Stimulated activated CD8-positive, alpha-beta memory T cell treated with anti-CD3 and anti-CD28 coated beads, Interleukin-15, amount 100 ng/mL, for 4 hours (primary cell): ENCODE measurements around the gene PLCE1.
"Not testable (repeated sequence)": the region's sequence is repeated elsewhere in the genome, so short reads cannot be mapped to it uniquely, and the experiment has no call there.

Experiments used
- DNase-seq, 2 donors: peaks; one replicate each; pipeline ENCODE4 v3.0.0-alpha.2; 2020; ENCODE audit warnings: low read depth in 2 of 2

PLCE1 gene

DNA sequence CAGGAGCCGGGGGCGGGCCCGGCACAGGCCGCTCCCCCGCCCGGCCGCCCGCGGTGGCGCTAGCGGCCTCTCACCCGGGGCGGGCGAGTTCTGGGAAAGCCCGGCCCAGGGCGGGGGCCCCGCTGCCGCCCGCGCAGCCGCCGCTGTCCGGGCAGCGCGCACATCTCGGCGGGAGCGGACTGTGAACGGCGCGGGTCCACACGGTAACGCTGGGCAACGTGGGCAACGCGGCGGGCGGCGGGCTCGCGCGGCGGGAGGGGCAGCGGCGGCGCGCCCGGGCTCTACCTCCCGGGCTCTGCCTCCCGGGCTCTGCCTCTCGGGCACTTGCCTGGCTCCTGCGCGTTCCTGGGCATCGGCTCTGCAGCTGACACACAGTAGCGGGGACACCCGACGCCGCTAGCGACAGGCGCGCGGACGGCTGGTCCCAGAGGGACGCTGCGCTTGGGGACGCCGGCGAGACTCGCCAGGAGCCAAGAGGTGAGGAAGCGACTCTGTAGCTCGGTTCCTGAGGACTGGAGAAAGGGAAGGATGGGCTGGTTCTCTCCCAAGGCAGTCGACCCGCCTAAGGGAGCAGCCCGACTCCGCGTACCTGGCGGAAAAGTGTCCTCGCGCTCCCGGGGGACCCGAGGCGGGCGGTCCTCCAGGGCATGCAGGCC, at the start of gene PLCE1:
Gene PLCE1 (plus strand): TSS at position 150 of the 656 bp plus-strand sequence. CDS start 37,116 bp downstream, outside the sequence.
- DNase-seq, result no peak

DNA sequence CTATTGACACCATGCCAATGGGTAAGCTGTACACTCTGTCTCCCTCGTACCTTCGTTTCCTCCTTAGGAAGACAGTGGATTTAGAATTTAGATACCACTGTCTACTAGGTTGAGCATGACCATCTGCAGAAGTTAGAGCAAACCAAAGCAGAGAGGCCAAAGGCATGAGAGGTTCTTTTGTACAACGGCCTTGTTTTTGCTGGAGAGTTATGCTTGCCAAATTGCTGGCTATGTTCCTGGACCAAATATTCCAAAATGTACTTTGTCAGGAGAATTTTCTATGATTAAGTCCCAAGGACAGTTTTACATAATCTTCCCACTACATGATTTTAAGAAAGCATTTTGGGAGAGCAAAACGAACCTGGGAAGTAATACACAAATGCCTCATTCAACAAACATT, 47.9 kb upstream of the PLCE1 start:
- no peak for DNase-seq

DNA sequence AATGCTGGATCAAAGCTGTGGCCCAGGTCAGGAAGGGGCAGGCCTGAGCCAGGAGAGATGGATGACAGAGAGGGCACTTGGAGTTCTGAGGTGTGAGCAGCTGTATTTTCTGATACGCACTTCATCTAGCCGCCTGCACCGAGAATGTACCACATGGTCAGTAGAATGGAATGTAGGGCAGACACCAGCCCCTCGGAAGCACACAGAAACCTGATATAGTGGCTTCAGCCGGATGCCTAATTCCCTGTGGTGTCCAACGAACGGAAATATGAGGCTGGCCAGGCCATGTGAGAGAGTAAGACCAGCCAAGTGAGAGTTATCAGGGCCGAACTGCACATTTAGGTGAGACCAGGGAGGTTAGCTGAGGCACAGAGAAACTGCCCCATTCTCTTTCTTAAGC, 46.7 kb upstream of the PLCE1 start:
- no peak for DNase-seq

DNA sequence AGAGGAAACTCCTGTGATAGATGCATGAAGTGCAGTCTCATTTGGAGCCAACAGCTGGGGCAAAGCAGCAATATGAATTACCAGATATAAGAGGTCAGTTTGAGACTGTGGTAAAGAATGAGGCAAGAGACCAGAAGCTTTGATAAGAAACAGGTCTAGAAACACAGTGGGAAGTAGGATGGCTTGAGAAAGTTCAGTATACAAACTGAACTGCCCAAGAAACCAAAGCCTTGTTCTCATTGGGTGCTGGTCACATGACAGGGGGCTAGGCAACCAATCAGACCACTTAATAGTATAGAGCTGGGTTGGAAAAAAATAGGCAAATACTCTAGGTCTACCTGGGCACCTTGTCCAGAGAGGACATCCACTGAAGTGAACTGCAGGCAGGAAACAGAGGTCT, 46.2 kb upstream of the PLCE1 start:
- DNase-seq, result no peak

DNA sequence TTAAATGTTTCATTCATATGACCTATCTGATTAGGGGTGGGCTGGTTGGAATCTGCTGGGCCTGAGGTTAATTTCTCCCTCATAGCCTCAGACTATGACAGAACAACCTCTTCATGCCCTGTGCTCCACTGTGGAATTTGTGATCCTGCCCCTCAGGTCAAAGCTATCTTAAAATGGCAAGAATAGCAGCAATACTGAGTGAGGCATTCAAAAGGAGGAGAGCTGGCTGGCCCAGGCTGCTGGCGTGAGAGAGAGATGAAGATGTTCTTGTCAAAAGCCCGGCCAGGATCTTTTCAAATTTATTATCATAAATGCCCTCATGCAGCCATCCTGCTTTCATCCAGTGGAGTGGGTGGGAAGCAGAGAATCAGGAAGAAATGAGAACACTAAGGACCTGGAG, 41.8 kb upstream of the PLCE1 start:
- no peak for DNase-seq

DNA sequence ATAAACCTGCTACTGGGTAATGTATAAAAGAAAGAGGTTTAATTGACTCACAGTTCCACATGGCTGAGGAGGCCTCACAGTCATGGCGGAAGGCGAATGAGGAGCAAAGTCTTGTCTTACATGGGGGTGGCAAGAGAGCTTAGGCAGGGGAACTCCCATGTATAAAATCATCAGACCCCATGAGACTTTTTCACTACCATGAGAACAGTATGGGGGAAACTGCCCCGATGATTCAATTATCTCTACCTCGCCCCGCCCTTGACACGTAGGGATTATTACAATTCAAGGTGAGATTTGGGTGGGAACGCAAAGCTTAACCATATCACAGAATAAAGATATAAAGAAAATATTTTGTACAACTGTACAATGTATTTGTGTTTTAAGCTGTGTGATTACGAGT, 39.4 kb upstream of the PLCE1 start:
- no peak for DNase-seq

DNA sequence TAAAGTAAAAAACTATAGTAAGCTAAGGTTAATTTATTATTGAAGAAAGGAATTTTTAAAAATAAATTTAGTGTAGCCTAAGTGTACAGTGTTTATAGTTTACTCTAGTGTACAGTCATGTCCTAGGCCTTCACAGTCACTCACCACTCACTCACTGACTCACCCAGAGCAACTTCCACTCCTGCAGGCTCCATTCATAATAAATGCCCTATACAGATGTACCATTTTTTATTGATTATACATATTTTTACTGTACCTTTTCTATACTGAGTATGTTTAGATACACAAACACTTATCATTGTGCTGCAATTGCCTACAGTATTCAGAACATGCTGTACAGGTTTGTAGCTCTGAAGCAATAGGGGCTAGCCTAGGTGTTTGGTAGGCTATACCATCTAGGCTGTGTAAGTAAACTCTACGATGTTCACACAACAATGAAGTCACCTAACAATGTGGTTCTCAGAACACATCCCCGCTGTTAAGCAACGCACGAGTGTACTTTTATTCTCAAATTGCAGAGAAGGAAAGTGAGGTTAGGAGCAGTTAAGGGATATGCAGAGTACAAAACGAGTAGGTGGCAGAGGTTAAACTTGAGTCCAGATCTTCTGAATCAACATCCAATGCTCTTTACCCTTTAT, 38.9 kb upstream of the PLCE1 start:
- DNase-seq, result no peak

DNA sequence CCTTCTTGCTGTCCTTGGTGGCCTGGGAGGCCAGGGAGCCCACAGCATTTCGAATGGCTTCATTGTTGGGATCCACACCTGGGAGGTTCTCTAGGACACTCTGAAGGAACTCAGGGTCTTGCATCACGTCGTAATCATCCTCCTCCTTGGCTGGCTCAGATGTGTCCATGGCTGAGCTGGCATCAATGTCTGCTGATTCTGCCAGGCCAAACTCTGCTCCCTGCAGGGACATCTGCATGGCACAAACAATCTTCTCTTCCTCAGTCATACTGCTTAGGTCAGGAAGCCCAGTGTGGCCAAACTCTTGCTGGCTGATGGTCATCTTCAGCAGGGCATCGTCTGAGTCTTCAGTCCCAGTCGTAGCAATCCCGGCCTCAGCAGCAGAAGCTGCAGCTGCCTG, 34.9 kb upstream of the PLCE1 start:
- no peak for DNase-seq

DNA sequence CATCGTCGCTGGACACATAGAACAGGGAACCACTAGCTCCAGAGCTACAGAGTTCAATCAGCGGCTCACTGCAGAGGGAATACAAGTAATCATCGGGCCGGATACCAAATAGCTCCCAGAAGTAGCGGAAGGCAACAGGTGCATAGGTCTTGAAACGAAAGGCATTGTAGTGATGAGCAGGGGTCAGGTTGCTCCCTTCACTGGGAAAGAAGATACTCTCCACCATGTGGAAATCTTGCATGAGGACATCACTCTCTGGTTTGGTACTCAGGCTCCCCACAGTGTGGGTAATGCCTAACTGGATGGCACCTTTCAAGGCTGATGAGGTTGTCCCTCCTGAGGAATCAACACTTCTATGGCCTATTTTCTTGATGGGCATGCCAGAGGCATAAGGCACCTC, 32.7 kb upstream of the PLCE1 start:
- DNase-seq, result not testable (repeated sequence)

DNA sequence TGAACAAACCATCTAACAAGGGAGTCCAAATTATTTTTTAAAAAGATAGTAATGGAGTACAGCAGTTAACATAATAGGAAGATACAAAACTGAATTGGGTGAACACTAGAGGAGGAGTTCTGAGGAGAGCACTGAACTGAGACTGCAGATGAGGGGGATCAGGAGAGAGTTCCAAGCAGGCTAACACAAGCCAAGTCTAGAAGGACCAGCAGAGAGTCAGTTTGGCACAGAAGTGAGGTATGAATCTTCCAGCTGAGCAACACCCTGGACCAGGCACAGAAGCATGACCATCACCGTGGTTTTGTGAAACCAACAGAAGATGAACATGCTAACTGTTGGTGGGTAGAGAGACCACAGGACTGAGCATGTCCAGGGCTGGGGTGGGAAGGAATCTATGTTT, 30.8 kb upstream of the PLCE1 start:
- no peak for DNase-seq

DNA sequence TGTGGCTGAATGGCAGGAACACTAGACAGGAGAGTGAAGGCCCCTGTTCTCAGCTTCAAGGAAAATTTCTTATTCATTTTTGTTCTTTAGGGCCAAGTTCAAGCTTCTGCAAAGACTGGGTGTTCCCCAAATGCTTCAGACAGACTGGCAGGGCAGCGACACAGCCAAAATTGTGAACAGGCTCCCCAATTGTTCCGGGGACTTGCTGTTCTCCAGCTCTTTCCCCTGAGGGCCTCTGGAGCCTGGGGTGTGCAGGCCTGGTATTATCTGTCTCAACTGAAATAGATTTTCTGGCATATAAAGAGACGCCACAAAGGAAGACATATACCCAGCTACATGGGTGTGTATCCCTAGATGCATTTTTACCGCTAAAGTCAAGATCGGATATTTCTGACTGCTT, 30.3 kb upstream of the PLCE1 start:
- DNase-seq, result no peak

DNA sequence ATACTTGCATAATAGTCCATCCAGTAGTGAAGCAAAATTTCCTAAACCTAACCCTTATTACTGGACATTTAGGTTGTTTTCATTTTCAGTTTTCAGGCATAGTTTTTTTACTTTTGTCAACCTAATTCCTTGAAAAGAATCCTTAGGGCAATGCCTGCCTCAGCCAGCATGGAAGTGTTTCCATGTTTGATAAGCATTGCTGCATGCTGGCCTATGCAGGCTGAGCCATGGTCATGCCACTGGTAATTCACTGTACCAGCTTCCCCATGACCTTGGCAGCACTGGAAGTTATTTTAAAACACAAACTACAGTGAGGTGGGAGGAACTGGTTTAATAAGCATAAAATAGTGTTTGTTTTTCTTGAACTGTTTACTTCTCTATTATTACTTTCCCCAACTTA, 27.8 kb upstream of the PLCE1 start:
- no peak for DNase-seq

DNA sequence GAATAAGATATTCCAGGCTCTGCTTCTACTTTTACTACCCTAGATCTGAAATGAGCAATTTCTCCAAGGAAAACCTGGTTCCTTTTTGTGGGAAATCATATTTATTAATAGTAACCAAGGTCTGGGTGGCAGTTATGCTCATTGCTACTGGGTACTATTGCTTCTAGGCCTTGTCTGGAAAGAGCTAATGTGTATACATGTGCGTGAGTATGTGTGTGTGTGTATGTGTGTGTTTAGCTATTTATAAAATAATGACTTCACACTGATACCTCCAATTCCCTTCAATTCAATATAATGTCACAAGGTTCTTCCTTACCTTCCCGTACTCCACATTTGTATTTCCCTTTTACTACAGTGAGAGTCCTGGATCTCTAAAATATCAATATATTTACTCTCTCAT, 26.0 kb upstream of the PLCE1 start:
- DNase-seq, result no peak

DNA sequence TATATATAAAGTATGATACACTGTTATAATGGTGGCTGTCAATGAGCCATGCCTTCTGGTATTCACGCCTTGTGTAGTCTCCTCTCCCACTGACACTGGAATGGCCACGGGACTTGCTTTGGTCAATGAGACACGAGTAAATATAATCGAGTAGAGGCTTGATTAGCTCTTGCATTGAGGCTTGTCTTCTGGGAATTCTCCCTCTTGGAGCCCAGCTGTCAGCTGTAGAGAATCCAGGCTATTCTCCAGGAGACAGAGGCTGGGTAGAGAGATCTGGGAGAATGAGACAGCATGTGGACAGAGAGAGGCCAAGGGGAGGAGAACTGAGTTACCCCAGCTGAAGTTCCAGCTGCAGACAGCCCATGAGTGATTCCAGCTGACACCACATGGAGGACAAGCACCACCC, 25.2 kb upstream of the PLCE1 start:
- no peak for DNase-seq

DNA sequence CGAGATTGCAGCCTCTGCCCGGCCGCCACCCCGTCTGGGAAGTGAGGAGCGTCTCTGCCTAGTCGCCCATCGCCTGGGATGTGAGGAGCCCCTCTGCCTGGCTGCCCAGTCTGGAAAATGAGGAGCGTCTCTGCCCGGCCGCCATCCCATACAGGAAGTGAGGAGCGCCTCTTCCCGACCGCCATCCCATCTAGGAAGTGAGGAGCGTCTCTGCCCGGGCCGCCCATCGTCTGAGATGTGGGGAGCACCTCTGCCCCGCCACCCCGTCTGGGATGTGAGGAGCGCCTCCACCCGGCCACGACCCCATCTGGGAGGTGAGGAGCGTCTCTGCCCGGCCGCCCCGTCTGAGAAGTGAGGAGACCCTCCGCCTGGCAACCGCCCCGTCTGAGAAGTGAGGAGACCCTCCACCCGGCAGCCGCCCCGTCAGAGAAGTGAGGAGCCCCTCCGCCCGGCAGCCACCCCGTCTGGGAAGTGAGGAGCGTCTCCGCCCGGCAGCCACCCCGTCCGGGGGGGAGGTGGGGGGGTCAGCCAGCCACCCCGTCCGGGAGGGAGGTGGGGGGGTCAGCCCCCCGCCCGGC, 23.2 kb upstream of the PLCE1 start:
- not testable (repeated sequence) for DNase-seq

DNA sequence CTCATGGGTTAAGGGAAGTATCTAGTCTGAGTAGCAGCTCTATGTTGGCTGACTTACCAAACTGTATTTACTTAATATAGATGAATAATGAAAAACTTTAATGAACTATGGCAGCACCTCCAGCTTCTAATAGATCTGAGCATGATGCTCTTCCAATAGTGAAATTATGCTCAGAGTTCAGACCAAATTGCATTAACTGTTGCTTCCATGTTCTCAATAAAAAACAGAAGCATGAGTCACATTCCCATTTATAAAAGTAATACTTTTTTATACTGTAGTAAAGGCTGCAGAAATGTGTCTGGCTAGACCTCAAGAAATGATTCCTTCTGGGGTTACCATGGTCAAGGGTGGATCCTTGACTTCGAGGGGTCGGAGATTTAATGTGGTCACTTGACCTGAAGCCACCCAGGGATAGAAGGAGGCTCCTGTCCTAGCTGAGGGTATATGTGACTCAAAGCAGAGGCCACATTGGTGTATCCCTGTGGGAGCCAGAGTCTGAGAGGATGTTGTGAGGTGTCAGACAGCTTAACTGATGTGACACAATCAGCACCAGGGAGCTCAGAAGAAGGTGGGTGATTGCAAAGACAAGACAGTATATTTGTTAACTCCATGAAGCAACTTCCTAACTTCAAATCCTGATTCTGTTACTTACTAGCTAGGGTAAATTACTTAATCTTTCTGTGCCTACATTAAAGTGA, 19.8 kb upstream of the PLCE1 start:
- DNase-seq, result no peak

DNA sequence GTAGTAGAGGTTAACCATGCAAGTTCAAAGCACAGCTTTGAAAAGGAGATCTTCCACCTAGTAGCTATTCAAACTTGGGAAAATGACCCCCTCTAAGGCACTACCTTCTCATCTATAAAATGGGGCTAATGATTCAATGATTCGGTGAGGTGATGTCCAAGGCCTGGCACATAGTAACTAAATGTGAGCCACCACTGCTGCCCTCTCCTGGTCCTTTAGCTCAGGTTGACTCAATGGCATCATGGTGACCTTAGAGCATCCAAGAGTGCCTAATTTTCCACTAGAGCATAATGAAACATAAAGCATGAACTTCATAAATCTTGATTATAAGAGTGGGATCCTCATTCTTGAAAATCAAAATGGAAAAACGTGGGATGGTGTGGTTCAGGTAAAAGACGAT, 16.3 kb upstream of the PLCE1 start:
- no peak for DNase-seq

DNA sequence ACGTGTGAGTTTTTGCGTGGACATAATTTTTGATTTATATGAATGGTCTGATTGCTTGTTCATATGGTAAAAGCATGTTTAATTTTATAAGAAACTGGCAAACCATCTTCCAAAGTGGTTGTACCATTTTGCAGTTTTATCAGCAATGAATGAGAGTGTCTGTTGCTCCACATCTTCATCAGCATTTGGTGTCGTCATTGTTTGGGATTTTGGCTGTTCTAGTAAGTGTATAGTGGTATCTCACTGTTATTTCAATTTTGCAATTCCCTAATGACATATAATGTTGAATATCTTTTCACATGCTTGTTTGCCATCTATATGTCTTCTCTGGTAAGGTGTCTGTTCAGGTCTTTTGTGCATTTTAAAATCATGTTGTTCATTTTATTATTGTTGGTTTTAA, 13.2 kb upstream of the PLCE1 start:
- no peak for DNase-seq

DNA sequence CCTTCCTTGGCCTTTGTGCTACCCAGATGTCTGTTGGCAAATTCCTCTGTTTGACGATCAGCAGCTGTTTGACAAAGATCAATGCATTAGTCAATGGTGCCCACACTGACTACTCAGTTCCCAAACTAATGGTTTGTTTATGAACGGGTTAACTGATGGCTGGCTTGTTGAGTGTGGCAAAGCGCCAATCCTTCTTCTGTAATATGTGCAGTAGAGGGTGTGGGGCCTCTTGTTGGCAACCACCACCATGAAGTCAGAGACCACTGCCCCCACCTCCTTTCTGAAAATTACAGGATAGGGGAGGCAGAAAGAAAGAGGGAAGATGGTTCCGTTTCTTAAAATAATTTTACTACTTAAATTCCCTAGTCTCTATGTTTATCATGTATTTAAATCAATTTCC, 2.6 kb upstream of the PLCE1 start:
- DNase-seq, result no peak

DNA sequence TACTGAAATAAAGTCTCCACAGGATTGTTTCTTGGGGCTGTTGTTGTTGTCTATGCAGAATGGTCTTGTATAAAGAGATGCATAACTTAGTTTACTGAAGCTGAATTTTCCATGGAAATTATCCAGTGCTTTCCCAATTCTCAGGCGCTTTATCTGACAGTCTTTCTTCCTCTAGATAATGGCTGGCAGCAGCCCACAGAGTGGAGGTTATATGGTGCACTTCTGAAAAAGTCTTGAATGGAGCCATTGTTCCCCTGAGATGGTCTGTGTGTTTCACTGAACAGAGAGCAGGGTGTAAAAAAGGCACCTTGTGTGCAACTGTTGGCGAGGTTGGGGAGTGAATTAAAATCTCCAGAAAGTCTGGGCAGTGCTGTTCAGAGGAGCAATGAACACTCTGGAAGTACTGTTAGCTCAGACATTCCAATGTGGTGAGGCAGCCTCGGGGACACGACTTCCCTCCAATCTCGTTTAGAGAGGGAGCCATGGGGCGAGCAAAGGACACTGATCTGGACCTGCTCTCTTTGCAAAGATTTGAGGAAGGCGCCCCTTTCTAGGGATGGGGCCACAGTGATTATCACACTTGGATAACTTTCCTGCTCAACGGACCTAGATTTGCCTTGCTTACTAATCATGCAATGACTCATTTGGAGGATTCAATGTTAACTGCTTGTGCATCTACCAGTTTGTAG, 2.0 kb upstream of the PLCE1 start:
- DNase-seq, result no peak

DNA sequence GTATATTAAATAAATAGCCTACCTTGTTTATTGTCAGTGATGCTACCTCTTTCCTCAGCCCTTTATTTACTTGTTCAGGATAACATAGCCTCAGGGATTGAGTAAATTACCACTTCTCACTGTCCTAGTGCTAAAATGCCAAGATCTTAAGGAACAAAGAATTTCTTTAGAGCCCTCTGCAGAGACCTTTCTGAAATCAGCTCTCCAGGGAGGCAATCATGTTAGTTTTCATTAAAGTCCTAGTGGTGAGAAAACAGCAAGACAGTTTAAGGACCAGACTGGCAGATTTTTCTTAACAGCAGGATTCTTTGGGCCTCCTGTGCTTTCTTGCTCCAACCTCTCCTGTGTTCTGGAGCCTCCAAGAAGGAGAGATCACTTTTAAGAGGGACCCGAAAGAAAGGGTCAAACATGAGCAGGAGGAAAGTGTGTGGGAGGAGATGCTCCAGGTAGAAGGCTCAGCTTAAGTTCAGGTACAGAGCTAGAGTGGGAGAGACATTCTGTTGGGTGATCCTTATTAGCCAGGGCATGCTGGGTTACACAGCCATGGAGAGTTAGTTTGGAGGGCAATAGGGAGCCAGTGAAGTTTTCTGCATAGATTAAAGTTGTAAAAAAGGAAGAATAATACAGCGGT, 1.2 kb upstream of the PLCE1 start:
- DNase-seq, result no peak

DNA sequence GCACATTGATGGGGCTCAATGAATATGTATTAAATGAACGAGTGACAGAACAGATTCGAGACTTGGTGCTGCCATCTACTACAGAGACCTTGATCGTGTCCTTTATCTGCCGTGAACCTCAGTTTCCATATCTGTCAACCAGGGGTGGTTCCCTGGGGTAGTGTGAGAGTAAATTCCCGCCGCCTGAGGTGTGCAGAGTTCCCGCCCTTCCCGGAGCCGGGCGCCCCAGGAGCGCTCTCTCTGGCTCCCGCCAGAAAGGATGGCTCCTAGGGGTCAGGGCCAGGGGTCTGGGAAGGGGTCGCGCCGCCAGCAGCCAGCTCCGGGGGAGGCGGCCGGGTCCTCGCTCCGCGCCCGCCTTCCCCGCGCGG, 333 bp upstream of the PLCE1 start:
- no peak for DNase-seq
